ENCODE data around the gene SLC26A3. TPM values are rescaled to one million over a fixed set of nuclear protein-coding genes. Genes with fewer than 3 reads are reported as not detected.
A peak's percentile ranks its signal among the peaks of the same experiment; 100 is the strongest.

SLC26A3 gene
- total RNA-seq, 2 donors from 2014 or later = 0.91 to 3.3 TPM

GRCh38 chr7:107816011-107816566, 13.1 kb upstream of the SLC26A3 start:
- peaks cover 6% of the 10 kb centered on the region for H3K4me1 ChIP-seq (replicated peaks)
- no peaks in the 10 kb centered on the region for H3K27me3 ChIP-seq (replicated peaks; ENCODE audit: insufficient read depth)
- H3K36me3 ChIP-seq = no peaks in the 10 kb centered on the region
- intact Hi-C loops (cut with DNase I) = no loop called here
- 52% methylated on average over 6 of the region's 6 CpGs for WGBS
- DNase-seq (ENCODE audit: low spot score) = no peak
- peak overlapping the region; percentile 30 to 64 for H3K27ac ChIP-seq
- TF ChIP-seq POLR2A (IDR thresholded peaks at IDR 0.05) (no peak), POLR2AphosphoS5 (IDR thresholded peaks at IDR 0.05) (peak; percentile 19)
- no peak overlapping the region for H3K4me3 ChIP-seq
- H3K9me3 ChIP-seq = no peaks in the 10 kb centered on the region

- H3K9me3 ChIP-seq = no peaks in the 10 kb centered on the region
- no peak for DNase-seq (ENCODE audit: low spot score)
- H3K4me3 ChIP-seq = no peak overlapping the region
- H3K36me3 ChIP-seq = no peaks in the 10 kb centered on the region
- TF ChIP-seq POLR2A (IDR thresholded peaks at IDR 0.05) (no peak), POLR2AphosphoS5 (IDR thresholded peaks at IDR 0.05) (no peak), CTCF (IDR thresholded peaks at IDR 0.05) (no peak)
- 28% methylated on average over 4 of the region's 4 CpGs for WGBS
- intact Hi-C loops (cut with DNase I) = no loop called here
- H3K4me1 ChIP-seq (replicated peaks) = peaks cover 6% of the 10 kb centered on the region
- H3K27ac ChIP-seq = peak overlapping the region; percentile 30 to 64
- no peaks in the 10 kb centered on the region for H3K27me3 ChIP-seq (replicated peaks; ENCODE audit: insufficient read depth)
Observed at GRCh38 chr7:107815254-107815882, 12.3 kb upstream of the SLC26A3 start.

- Histone ChIP-seq H3K9me3 (no peaks in the 10 kb centered on the region), H3K36me3 (no peaks in the 10 kb centered on the region), H3K4me1 (replicated peaks) (peaks cover 6% of the 10 kb centered on the region), H3K27me3 (replicated peaks; ENCODE audit: insufficient read depth) (no peaks in the 10 kb centered on the region), H3K4me3 (no peak overlapping the region), H3K27ac (peak overlapping the region; percentile 32 to 83)
- intact Hi-C loops (cut with DNase I) = loop anchor here (2.0 to 5.0 kb wide), 2 partner anchors 27 to 36 kb away; no protein-coding TSS in a partner anchor
- no peak for TF ChIP-seq POLR2AphosphoS5 (IDR thresholded peaks at IDR 0.05)
- no peak for TF ChIP-seq POLR2A (IDR thresholded peaks at IDR 0.05)
- no peak for TF ChIP-seq CTCF (IDR thresholded peaks at IDR 0.05)
- 94% methylated on average over 3 of the region's 3 CpGs for WGBS
- no peak for DNase-seq (ENCODE audit: low spot score)
Observed at GRCh38 chr7:107813524-107813923, 10.5 kb upstream of the SLC26A3 start.

GRCh38 chr7:107811934-107812333, 8.9 kb upstream of the SLC26A3 start:
- TF ChIP-seq POLR2AphosphoS5 (IDR thresholded peaks at IDR 0.05) (peak; percentile 96), CTCF (IDR thresholded peaks at IDR 0.05) (no peak)
- Histone ChIP-seq H3K4me1 (replicated peaks) (peaks cover 6% of the 10 kb centered on the region), H3K27me3 (replicated peaks; ENCODE audit: insufficient read depth) (no peaks in the 10 kb centered on the region), H3K27ac (peak overlapping the region; percentile 57 to 83), H3K4me3 (no peak overlapping the region), H3K36me3 (no peaks in the 10 kb centered on the region), H3K9me3 (no peaks in the 10 kb centered on the region)
- intact Hi-C loops (cut with DNase I) = loop anchor here (2.0 to 5.0 kb wide), 2 partner anchors 25 to 35 kb away; no protein-coding TSS in a partner anchor
- WGBS = 23% methylated on average over 5 of the region's 5 CpGs
- DNase-seq (ENCODE audit: low spot score) = peak; percentile 69

GRCh38 chr7:107810626-107811025, 7.6 kb upstream of the SLC26A3 start:
- TF ChIP-seq CTCF (IDR thresholded peaks at IDR 0.05) (no peak), POLR2A (IDR thresholded peaks at IDR 0.05) (no peak), POLR2AphosphoS5 (IDR thresholded peaks at IDR 0.05) (no peak)
- Histone ChIP-seq H3K4me1 (replicated peaks) (peaks cover 6% of the 10 kb centered on the region), H3K27me3 (replicated peaks; ENCODE audit: insufficient read depth) (no peaks in the 10 kb centered on the region), H3K9me3 (no peaks in the 10 kb centered on the region), H3K27ac (peak overlapping the region in 1 of 2 donors; percentile 83), H3K36me3 (no peaks in the 10 kb centered on the region), H3K4me3 (no peak overlapping the region)
- no peak for DNase-seq (ENCODE audit: low spot score)
- intact Hi-C loops (cut with DNase I) = loop anchor here (5.0 kb wide), 1 partner anchor 33 kb away; no protein-coding TSS in a partner anchor
- WGBS = 82% methylated on average over 3 of the region's 3 CpGs
